Prostate gland (tissue), 2 donors: Measurements from ENCODE around the gene IQSEC3.

Source experiments
- POLR2A ChIP-seq: fragments of 450-650 bp; IDR thresholded peaks from one replicate; pipeline ENCODE4 v1.6.1; 2016; ENCODE audit warnings: antibody characterized with exemption, mild to moderate bottlenecking
- POLR2AphosphoS5 ChIP-seq: sonication (generic); formaldehyde crosslinking; IDR thresholded peaks from one replicate; pipeline ENCODE4 v1.6.1; 2017; ENCODE audit warnings: antibody characterized with exemption
- TF ChIP-seq, protein P1 (sequence below), 4 experiments: fragments of 200-600 bp in 2 of 4; fragments of 450-650 bp in 2 of 4; sonication (generic) in 2 of 4; IDR thresholded peaks; 1 replicate in 3 of 4; 2 replicates in 1 of 4; pipeline ENCODE4 v1.5.1; 2016 to 2019; ENCODE audit warnings: antibody characterized with exemption in 4 of 4, mild to moderate bottlenecking in 2 of 4, moderate library complexity in 2 of 4

DNA sequence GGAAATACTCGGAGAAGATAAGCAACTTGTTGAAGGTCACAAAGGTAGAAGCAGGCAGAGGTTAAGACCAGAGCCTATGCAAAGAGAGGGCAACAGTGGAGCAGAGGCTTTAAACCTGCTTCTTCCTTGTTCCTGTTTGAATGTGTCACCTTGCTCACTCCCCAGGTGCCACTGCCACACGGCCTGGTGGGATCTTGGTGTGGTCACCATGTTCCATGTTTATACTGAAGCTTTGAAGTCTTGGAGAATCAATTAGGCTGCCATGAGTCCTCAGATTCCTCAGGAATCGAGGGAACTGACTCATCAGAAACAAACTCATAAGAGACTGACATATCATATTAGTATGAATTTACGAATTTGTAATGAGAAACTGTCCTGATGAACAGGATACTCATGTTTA, 46.8 kb downstream of the IQSEC3 start:
- TF ChIP-seq, protein P1, sequence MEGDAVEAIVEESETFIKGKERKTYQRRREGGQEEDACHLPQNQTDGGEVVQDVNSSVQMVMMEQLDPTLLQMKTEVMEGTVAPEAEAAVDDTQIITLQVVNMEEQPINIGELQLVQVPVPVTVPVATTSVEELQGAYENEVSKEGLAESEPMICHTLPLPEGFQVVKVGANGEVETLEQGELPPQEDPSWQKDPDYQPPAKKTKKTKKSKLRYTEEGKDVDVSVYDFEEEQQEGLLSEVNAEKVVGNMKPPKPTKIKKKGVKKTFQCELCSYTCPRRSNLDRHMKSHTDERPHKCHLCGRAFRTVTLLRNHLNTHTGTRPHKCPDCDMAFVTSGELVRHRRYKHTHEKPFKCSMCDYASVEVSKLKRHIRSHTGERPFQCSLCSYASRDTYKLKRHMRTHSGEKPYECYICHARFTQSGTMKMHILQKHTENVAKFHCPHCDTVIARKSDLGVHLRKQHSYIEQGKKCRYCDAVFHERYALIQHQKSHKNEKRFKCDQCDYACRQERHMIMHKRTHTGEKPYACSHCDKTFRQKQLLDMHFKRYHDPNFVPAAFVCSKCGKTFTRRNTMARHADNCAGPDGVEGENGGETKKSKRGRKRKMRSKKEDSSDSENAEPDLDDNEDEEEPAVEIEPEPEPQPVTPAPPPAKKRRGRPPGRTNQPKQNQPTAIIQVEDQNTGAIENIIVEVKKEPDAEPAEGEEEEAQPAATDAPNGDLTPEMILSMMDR (IDR thresholded peaks at IDR 0.05) = no peak
- TF ChIP-seq POLR2A = no peak
- no peak for TF ChIP-seq POLR2AphosphoS5
